MCF 10A (cell line): ENCODE data around the gene IL1R2. TPM values are rescaled to one million over a fixed set of nuclear protein-coding genes. Genes with fewer than 3 reads are reported as not detected.

ENCODE experiments used
- BruUV-seq: library from RNA; stranded (reverse); fragments of 400-500 nt; replicated peaks from 2 replicates; lab custom pipeline; 2021; lab: Mats Ljungman, UMichigan
- CTCF ChIA-PET: fragments of 300-600 bp; sonication (Branson Sonifier 250); formaldehyde crosslinking; extraction: SDS; loops from one replicate; lab custom pipeline; 2021; ENCODE audit warnings: antibody characterized with exemption, inconsistent platforms; lab: Yijun Ruan, JAX
- POLR2A ChIA-PET: fragments of 300-600, 350-650 bp; sonication (Branson Sonifier 250); formaldehyde crosslinking; extraction: SDS; loops from one replicate; lab custom pipeline; 2020; ENCODE audit warnings: antibody characterized with exemption, inconsistent platforms; lab: Yijun Ruan, JAX
- DNase-seq: peaks from one replicate; pipeline ENCODE4 v3.0.0-alpha.2; 2018; ENCODE audit not compliant: unreplicated experiment
- H3K27ac Mint-ChIP-seq: one replicate; pipeline ENCODE4 v1.8.0; 2022; ENCODE audit warnings: mild to moderate bottlenecking, low read depth, mixed read lengths; ENCODE audit not compliant: unreplicated experiment
- H3K27me3 Mint-ChIP-seq: one replicate; pipeline ENCODE4 v1.8.0; 2022; ENCODE audit warnings: mixed read lengths; ENCODE audit not compliant: insufficient read depth, unreplicated experiment
- H3K36me3 Mint-ChIP-seq: one replicate; pipeline ENCODE4 v1.8.0; 2022; ENCODE audit warnings: mild to moderate bottlenecking, moderate library complexity, mixed read lengths; ENCODE audit not compliant: insufficient read depth, unreplicated experiment
- H3K4me1 Mint-ChIP-seq: one replicate; pipeline ENCODE4 v1.8.0; 2022; ENCODE audit warnings: mixed read lengths; ENCODE audit not compliant: insufficient read depth, unreplicated experiment
- H3K4me3 Mint-ChIP-seq: one replicate; pipeline ENCODE4 v1.8.0; 2022; ENCODE audit warnings: mild to moderate bottlenecking, moderate library complexity, mixed read lengths; ENCODE audit not compliant: unreplicated experiment
- H3K9me3 Mint-ChIP-seq: one replicate; pipeline ENCODE4 v1.8.0; 2022; ENCODE audit warnings: mixed read lengths; ENCODE audit not compliant: unreplicated experiment
- CTCF ChIP-seq: fragments of 200-600 bp; IDR thresholded peaks from one replicate; pipeline ENCODE4 v1.8.0; 2022; ENCODE audit warnings: antibody characterized with exemption, mild to moderate bottlenecking; ENCODE audit not compliant: unreplicated experiment
- intact Hi-C: fragments of 100-400 bp; cut with micrococcal nuclease; formaldehyde crosslinking; loops from 2 replicates; pipeline ENCODE4 v1.14.1; 2022
- total RNA-seq: library from RNA; stranded (reverse); gene quantifications from 2 replicates; pipeline ENCODE4 v1.2.3, GENCODE V29; 2022

IL1R2 gene
- total RNA-seq, 1 experiment from 2014 or later: not detected

GRCh38 chr2:102060792-102061191 lies 69.0 kb downstream of the IL1R2 start:
- H3K9me3 Mint-ChIP-seq: peaks cover 1% of the 10 kb centered on the region
- no TSS peak for BruUV-seq
- ChIA-PET POLR2A (interaction anchor here (0.9 kb wide), 1 partner anchor 11 kb away, joined by 3 read pairs; no protein-coding TSS in a partner anchor), CTCF (interaction anchor here (0.6 kb wide), 1 partner anchor 81 kb away, joined by 3 read pairs; no protein-coding TSS in a partner anchor)
- no peaks in the 10 kb centered on the region for H3K36me3 Mint-ChIP-seq
- no peak overlapping the region for H3K27ac Mint-ChIP-seq
- intact Hi-C loops: no loop called here
- no peak overlapping the region for H3K4me3 Mint-ChIP-seq
- peaks cover 43% of the 10 kb centered on the region for H3K4me1 Mint-ChIP-seq
- TF ChIP-seq CTCF: no peak
- no peaks in the 10 kb centered on the region for H3K27me3 Mint-ChIP-seq
- DNase-seq: no peak

- Mint-ChIP-seq H3K27me3 (no peaks in the 10 kb centered on the region), H3K9me3 (peaks cover 6% of the 10 kb centered on the region), H3K27ac (no peak overlapping the region), H3K4me3 (no peak overlapping the region), H3K4me1 (peaks cover 48% of the 10 kb centered on the region), H3K36me3 (no peaks in the 10 kb centered on the region)
- CTCF ChIA-PET: interaction anchor here (0.6 to 0.9 kb wide), 2 partner anchors 80 to 174 kb away, joined by 3 read pairs; no protein-coding TSS in a partner anchor
- POLR2A ChIA-PET: interaction anchor here (0.7 to 5.0 kb wide), 2 partner anchors 12 to 28 kb away, joined by 3 to 41 read pairs; no protein-coding TSS in a partner anchor
- intact Hi-C loops: no loop called here
- no peak for DNase-seq
- no TSS peak for BruUV-seq
- TF ChIP-seq CTCF: no peak
Observed at GRCh38 chr2:102061286-102061699, 69.5 kb downstream of the IL1R2 start.

- TF ChIP-seq CTCF: no peak
- DNase-seq: no peak
- Mint-ChIP-seq H3K27ac (no peak overlapping the region), H3K4me3 (no peak overlapping the region), H3K27me3 (no peaks in the 10 kb centered on the region), H3K4me1 (peaks cover 51% of the 10 kb centered on the region), H3K36me3 (no peaks in the 10 kb centered on the region), H3K9me3 (peaks cover 12% of the 10 kb centered on the region)
- BruUV-seq: no TSS peak
- intact Hi-C loops: no loop called here
- POLR2A ChIA-PET: interaction anchor here (0.6 to 5.0 kb wide), 4 partner anchors 12 to 78 kb away, joined by 3 to 41 read pairs (median 3); no protein-coding TSS in a partner anchor
- CTCF ChIA-PET: interaction anchor here (0.8 to 1.4 kb wide), 4 partner anchors 56 to 178 kb away, joined by 3 to 5 read pairs (median 4); no protein-coding TSS in a partner anchor
Observed at GRCh38 chr2:102061962-102062795, 70.4 kb downstream of the IL1R2 start.

- ChIA-PET CTCF (interaction anchor here (1.1 to 1.4 kb wide), 3 partner anchors 57 to 178 kb away, joined by 3 to 4 read pairs (median 4); no protein-coding TSS in a partner anchor), POLR2A (interaction anchor here (0.6 to 5.0 kb wide), 3 partner anchors 13 to 222 kb away, joined by 3 to 41 read pairs (median 3); no protein-coding TSS in a partner anchor)
- TF ChIP-seq CTCF: no peak
- H3K9me3 Mint-ChIP-seq: peaks cover 12% of the 10 kb centered on the region
- no peak for DNase-seq
- BruUV-seq: no TSS peak
- no peak overlapping the region for H3K27ac Mint-ChIP-seq
- no peaks in the 10 kb centered on the region for H3K27me3 Mint-ChIP-seq
- H3K4me1 Mint-ChIP-seq: peaks cover 51% of the 10 kb centered on the region
- H3K4me3 Mint-ChIP-seq: no peak overlapping the region
- H3K36me3 Mint-ChIP-seq: no peaks in the 10 kb centered on the region
- intact Hi-C loops: no loop called here
Observed at GRCh38 chr2:102062802-102063201, 71.0 kb downstream of the IL1R2 start.
